ENCODE results near the gene GNG2.

The GNG2 gene

GRCh38 chr14:51939226-51939625, 78.8 kb downstream of the GNG2 start:
- no peak for DNase-seq (ENCODE audit: extremely low read depth, insufficient read length)
- no peaks in the 10 kb centered on the region for H3K27me3 ChIP-seq (replicated peaks; ENCODE audit: control insufficient read depth, insufficient read depth, low read length)
- H3K4me3 ChIP-seq (replicated peaks; ENCODE audit: low read depth, low read length) = no peak overlapping the region
- no peak for TF ChIP-seq CTCF (IDR thresholded peaks at IDR 0.05; ENCODE audit: insufficient read depth, low read length, poor library complexity, severe bottlenecking)
- no peaks in the 10 kb centered on the region; the same call in 1 of the 2 replicates for H3K36me3 ChIP-seq (ENCODE audit: control insufficient read depth, insufficient read depth, low read length)

- no peaks in the 10 kb centered on the region for H3K27me3 ChIP-seq (replicated peaks; ENCODE audit: control insufficient read depth, insufficient read depth, low read length)
- TF ChIP-seq CTCF (IDR thresholded peaks at IDR 0.05; ENCODE audit: insufficient read depth, low read length, poor library complexity, severe bottlenecking) = no peak
- H3K4me3 ChIP-seq (replicated peaks; ENCODE audit: low read depth, low read length) = no peak overlapping the region
- DNase-seq (ENCODE audit: extremely low read depth, insufficient read length) = peak; percentile 24
- no peaks in the 10 kb centered on the region; the same call in 1 of the 2 replicates for H3K36me3 ChIP-seq (ENCODE audit: control insufficient read depth, insufficient read depth, low read length)
Measured at GRCh38 chr14:51939755-51940301, 79.4 kb downstream of the GNG2 start.

- Histone ChIP-seq H3K4me3 (replicated peaks; ENCODE audit: low read depth, low read length) (no peak overlapping the region), H3K36me3 (ENCODE audit: control insufficient read depth, insufficient read depth, low read length) (no peaks in the 10 kb centered on the region; the same call in 1 of the 2 replicates), H3K27me3 (replicated peaks; ENCODE audit: control insufficient read depth, insufficient read depth, low read length) (no peaks in the 10 kb centered on the region)
- TF ChIP-seq CTCF (IDR thresholded peaks at IDR 0.05; ENCODE audit: insufficient read depth, low read length, poor library complexity, severe bottlenecking) = no peak
- DNase-seq (ENCODE audit: extremely low read depth, insufficient read length) = no peak
Measured at GRCh38 chr14:51942971-51943370, 82.6 kb downstream of the GNG2 start.

GRCh38 chr14:51950007-51950406, 89.6 kb downstream of the GNG2 start:
- TF ChIP-seq CTCF (IDR thresholded peaks at IDR 0.05; ENCODE audit: insufficient read depth, low read length, poor library complexity, severe bottlenecking) = no peak
- no peak overlapping the region for H3K4me3 ChIP-seq (replicated peaks; ENCODE audit: low read depth, low read length)
- peaks cover 4% of the 10 kb centered on the region for H3K36me3 ChIP-seq (ENCODE audit: control insufficient read depth, insufficient read depth, low read length)
- no peak for DNase-seq (ENCODE audit: extremely low read depth, insufficient read length)
- H3K27me3 ChIP-seq (replicated peaks; ENCODE audit: control insufficient read depth, insufficient read depth, low read length) = no peaks in the 10 kb centered on the region

- peaks cover 4% of the 10 kb centered on the region for H3K36me3 ChIP-seq (ENCODE audit: control insufficient read depth, insufficient read depth, low read length)
- no peak for DNase-seq (ENCODE audit: extremely low read depth, insufficient read length)
- TF ChIP-seq CTCF (IDR thresholded peaks at IDR 0.05; ENCODE audit: insufficient read depth, low read length, poor library complexity, severe bottlenecking) = no peak
Measured at GRCh38 chr14:51951656-51952055, 91.2 kb downstream of the GNG2 start.

GRCh38 chr14:51954031-51954430, 93.6 kb downstream of the GNG2 start:
- Histone ChIP-seq H3K36me3 (ENCODE audit: control insufficient read depth, insufficient read depth, low read length) (peaks cover 6% of the 10 kb centered on the region), H3K27me3 (replicated peaks; ENCODE audit: control insufficient read depth, insufficient read depth, low read length) (no peaks in the 10 kb centered on the region), H3K4me3 (replicated peaks; ENCODE audit: low read depth, low read length) (no peak overlapping the region)
- DNase-seq (ENCODE audit: extremely low read depth, insufficient read length) = no peak
- no peak for TF ChIP-seq CTCF (IDR thresholded peaks at IDR 0.05; ENCODE audit: insufficient read depth, low read length, poor library complexity, severe bottlenecking)

More at GRCh38 chr14:51951656-51952055, 91.2 kb downstream of the GNG2 start:
- Histone ChIP-seq H3K4me3 (replicated peaks; ENCODE audit: low read depth, low read length) (no peak overlapping the region), H3K27me3 (replicated peaks; ENCODE audit: control insufficient read depth, insufficient read depth, low read length) (no peaks in the 10 kb centered on the region)
